Left renal cortex interstitium (tissue), 4 donors: ENCODE data around the gene OR2W1. TPM values are rescaled to one million over a fixed set of nuclear protein-coding genes. Genes with fewer than 3 reads are reported as not detected.

Experiments
- DNase-seq, 4 donors: peaks; one replicate each; pipeline ENCODE4 v3.0.0-alpha.2; 2013; ENCODE audit warnings: low read depth in 4 of 4, low spot score in 2 of 4, missing footprints in 1 of 4
- polyA plus RNA-seq, 4 donors: library from polyadenylated mRNA; unstranded; fragments of 120-200 nt; gene quantifications; one replicate each; pipeline ENCODE4 v1.2.1, GENCODE V29; 2013; ENCODE audit not compliant: insufficient read length in 4 of 4

The OR2W1 gene
- polyA plus RNA-seq, 4 donors, result not detected

DNA sequence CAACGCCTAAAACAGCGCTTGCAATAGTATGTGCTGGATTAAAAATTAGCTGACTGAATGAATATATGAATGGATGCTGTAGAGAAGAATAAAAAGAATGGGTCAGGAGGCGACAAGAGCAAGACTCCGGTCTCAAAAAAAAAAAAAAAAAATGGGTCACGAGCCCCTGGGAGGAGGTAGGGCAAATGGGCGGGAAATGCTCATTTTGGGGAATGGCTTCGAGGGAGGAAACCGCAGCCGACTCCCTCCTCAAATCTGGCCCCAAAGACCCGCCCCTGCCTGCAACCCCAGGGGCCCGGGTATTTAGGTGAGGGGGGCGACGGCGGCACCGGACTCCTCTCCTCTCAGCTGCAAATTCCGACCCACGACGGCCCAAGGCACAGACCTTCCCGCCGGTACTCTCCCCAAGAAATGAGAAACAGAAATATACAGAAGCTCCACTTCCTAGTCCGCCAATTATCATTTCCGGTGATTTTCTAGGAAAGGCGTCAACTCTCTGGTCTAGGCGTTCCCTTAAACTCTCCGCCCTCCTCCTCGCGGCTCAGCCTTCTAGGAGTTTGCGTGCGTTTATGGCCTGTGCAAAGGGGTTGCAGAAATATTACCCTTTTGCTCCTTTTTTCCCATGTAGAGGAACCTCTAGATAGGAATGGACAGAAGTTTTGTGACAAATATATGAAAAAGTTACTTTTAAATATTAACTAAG is 39.6 kb downstream of the OR2W1 start, which contains the start of gene ZNF311:
ZNF311 (minus strand) TSS at position 133 of the 703 bp plus-strand sequence. CDS start 1,361 bp downstream, outside the sequence.
- peak in 1 of 4 donors; percentile 55 for DNase-seq

- no peak for DNase-seq
Observed at GRCh38 chr6:28996844-28997510, 48.0 kb downstream of the OR2W1 start.

DNA sequence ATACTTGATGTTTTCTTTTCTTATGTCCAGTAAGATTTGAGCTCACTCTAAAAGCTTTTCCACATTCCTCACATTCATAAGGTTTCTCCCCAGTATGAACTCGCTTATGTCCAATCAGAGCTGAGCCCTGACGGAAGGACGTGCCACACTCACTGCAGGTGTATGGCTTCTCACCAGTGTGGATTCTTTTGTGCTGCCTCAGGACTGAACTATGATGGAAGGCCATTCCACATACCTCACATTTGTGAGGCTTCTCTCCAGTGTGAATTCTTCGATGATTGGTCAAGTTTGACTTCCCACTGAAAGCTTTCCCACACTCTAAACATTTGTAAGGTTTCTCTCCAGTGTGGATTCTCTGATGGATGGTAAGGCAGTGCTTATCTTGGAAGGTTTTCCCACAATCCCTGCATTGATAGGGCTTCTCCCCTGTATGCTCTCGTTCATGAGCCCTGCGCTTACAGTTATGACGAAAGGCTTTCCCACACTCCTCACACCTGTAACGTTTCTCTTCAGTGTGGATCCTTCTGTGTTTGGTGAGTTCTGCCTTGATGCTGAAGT is 49.8 kb downstream of the OR2W1 start:
- DNase-seq, result no peak

Other genes with a start within 250 kb of the OR2W1 start
- 10 to 100 TPM; 66.5 to 98.6 (median 82.4) TPM for gene TRIM27, start 121.2 kb downstream of the OR2W1 start, polyA plus RNA-seq
- gene ZNF311, start 39.9 kb downstream of the OR2W1 start, polyA plus RNA-seq, result 1 to 10 TPM; 4.7 to 7.6 (median 6.5) TPM
- not detected for gene OR2B3, start 42.1 kb upstream of the OR2W1 start, polyA plus RNA-seq
- gene OR2J1, start 54.3 kb upstream of the OR2W1 start, polyA plus RNA-seq, result not detected
- gene OR2J3, start 62.9 kb upstream of the OR2W1 start, polyA plus RNA-seq, result not detected
- not detected for gene OR2J2, start 125.7 kb upstream of the OR2W1 start, polyA plus RNA-seq